Activated CD4-positive, alpha-beta T cell treated with anti-CD3 and anti-CD28 coated beads for 24 hours (primary cell): Measurements from ENCODE around the gene CEP41.

Experiments
- DNase-seq, 2 donors: peaks; one replicate each; pipeline ENCODE4 v3.0.0-alpha.2; 2020; ENCODE audit warnings: low read depth in 2 of 2

CEP41 gene, protein sequence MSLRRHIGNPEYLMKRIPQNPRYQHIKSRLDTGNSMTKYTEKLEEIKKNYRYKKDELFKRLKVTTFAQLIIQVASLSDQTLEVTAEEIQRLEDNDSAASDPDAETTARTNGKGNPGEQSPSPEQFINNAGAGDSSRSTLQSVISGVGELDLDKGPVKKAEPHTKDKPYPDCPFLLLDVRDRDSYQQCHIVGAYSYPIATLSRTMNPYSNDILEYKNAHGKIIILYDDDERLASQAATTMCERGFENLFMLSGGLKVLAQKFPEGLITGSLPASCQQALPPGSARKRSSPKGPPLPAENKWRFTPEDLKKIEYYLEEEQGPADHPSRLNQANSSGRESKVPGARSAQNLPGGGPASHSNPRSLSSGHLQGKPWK

DNA sequence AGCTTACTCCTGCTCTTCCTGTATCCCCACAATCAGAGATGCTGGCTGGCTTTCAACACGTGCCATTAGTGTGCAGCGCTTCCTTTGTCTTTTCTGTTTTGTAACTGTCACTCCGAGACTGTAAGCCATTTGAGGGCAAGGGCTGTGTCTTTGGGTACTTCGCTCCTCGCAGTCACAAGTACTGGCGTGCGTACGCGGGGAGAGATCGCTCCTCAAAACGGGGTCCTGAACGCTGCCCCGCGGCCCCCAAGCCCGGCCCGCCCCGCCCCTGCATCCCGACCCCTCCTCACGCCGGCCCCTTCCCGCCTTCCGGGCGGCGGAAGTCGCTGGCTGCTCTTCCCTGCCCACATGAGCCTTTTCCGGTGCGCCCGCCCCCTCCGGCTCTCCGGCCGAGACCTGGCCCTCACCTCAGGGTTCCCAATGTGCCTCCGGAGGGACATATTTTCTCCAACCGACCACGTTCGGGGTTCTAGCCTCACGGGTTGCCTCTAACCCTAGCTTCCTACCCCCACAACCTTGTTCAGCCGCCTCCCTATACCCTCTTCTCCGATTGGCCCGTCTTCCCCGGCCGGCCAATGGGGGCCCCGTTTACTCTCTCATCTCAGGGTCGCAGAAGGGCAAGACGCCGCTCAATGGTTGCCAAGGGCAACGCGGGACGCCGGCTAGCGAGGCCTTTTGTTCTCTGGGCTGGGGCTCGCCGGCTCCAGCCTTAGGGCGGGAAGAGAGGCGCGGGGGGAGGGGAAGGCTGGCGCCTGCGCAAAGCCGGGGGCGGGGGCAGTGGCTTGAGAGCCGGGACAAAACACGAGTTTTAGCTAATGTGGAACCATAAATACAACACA, at the start of gene CEP41:
Gene CEP41 (minus strand): TSS at position 490 of the 839 bp plus-strand sequence. CDS start 50 bp downstream, at position 440.
- DNase-seq = peak; percentile 91 to 94

DNA sequence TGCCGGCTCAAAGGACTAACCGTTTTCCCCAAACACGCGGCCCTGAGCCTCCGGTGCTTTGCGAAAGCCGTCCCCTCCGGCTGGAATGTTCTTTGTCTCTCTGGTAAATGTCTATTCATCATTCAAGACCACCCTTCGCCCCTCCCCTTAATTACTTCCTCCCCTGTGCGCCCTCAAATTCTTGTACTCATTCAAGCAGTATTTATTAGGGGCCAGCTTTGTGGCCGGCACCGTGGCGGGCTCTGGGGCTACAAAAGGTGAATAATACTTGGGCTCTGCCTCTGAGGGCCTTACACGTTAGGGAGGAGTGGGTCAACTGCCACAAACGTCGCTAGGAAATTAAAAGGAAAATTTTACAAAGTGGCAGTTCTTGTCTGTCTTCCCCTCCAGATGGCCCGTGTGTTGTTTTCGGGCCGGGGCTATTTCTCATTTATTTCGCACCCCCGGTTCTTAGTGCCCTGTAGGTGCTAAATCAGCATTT, 49.5 kb upstream of the CEP41 start:
- no peak for DNase-seq

DNA sequence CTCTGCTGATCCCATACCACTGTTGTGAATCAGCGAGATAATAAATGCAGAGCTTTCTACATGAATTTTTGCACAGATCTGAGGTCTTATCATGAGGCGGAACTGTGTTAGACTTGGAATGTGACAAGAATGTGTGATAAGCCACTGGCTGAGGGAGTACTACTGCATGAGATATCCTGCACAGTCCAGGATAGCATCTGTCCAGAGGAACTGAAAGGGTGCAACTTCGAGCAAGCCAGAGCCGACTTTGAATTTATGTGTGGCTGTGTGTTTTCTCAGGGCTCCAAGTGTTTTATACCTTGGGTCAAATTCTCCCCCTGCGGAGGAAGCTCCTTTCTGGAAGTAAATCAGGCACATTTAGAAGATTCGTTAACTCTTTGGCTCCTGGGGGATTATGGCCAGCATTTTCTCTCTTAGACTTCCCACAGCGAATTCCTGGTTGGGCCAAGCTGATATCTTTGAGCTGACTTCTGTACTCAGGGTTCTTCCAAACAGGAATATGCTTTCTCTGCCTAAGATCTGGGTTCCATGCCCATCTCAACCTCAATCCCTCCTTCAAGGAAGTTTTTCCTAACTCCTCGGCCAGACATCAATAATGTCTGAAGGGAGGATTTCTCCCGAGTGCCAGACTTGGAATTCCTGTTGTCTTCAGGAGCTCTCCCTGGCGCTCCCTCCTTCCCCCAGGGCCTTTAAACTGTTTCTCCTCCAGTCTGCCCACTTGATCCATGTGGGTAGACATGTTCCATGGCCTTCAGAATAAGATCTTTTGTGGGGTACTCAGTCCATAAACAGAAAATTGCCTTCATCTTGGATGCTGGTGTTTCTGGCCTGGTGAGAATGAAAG, 48.5 kb upstream of the CEP41 start:
- no peak for DNase-seq

DNA sequence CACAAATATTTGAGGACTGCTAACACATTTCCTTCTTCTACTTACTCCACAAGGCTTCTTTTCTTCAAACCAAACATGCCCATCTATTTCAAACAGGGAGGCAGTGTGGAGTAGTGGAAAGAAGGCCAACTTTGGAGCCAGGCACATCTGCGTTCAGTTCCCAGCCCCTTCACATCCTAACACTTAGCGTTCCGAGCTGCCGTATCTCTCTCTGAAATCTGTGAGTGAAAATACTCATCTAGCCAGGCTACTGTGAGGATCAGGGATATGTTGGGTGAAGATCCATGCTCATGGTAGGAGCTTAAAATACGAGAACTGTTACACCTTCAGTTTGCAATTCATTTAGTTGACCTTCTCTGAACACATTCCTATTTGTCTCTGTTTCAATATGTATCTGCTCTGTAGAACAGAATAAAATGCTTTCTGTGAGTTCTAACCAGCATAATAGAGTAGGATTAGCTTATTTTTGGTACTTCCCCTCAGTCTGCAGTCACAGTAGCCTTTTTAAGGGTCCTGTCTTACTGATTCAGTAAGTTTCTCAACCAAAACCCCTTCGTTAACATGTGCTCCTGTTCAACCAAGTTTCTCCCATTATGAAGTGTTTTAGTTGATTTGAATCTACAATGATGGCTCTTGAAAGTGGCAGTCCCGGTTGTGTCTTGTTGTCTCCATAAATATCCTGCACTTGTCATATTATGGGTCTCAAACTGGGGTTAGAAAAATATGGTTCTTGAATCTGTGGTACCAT, 47.8 kb upstream of the CEP41 start:
- no peak for DNase-seq

DNA sequence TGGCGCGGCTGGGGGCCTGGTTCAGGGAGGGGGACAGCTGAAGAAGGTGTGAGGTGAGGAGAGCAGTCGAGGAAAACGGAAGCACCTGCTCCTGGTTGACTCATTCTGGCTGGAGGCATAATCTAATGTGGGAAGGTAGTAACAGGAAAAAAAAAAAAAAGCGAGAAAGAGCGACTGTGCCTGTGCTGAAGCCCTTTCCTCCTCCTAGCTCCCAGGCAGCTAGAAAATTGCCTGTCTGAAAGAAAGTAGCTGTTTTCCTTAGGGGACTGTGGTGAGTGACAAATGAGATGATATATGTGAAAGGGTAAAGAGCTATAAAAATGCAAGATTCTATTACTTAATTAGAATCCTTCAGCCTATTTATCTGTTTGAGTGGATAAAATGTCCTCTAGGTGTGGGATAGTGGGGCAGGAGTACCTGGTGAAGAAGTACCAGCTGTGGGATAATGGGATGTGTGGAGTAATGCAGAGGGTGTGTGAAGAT, 46.2 kb upstream of the CEP41 start:
- DNase-seq = no peak

DNA sequence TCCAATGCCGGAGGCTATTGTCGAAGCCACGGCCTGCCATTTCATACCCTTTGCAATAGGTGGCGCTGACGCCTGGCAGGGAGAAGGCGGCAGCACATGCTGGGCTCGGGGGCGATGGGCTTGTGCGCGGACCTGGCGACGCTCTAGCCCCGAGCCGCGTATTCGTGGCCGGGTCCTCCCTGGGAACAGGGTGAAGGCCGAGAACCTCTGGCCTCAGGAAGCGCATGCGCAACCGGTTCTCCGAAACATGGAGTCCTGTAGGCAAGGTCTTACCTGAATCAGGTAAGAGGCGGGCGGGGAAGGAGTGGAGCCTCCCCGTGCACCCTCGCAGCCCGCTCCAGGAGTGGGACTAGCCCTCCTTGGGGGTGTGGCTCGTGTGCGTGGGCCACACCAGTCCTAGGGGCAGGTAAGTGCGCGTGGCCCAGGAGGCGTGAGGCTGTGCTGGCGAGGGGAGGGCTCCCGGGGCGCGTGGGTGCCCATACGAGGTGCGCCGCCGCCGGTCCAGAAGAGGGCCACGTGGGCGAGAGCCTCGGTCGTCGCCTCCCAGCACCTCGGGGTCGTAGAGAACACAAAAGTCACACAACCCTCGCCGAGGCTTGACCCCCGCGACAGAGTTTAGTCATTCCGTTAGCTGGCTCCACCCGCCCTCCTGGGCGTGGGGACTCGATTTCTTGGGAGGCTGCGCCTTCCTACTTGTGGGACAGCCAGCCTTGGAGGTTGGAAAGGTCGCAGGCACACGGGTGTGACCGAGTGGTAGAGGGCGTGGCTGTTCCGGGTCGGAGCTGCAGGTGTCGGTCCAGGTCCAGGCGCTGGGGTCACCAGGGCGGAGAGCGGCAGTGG, 45.5 kb upstream of the CEP41 start:
- peak in 1 of 2 donors; percentile 36 for DNase-seq

DNA sequence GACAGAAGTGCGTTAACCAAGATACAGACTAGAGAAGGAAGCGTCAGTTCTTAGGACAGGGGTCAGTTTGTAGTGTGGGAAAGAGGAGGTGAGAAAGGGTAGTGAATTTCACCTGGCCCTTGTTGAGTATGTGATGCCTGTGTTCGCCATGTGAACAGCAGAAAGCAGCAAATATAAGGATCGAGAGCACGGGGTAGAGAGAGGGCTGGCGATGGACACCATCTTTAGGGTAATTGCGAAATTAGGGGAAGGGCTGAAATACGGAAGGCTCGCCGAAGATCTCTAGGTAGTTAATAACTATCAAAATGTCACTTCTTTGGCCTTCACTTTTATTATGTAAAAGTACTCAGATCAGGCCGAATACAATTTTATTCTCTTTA, 44.9 kb upstream of the CEP41 start:
- DNase-seq = no peak

DNA sequence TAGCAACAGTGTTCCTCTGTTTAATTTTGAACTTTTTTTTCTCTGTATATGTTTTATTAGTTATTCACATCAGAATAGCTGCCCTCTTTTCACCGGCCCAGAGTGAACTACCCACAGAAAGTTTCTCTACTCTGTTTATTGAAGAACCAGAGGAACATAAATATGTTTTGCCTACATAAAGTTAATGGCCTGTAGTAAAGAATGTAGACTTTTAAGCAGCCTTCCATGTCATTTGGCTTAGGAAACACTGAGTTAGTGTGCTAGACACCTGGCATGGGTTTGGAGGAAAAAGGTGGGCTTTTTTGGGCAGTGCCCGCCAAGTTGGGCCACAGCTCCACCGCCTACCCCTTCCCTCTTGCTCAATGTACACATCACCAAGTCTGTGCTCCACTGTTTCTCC, 42.2 kb upstream of the CEP41 start:
- DNase-seq = no peak

DNA sequence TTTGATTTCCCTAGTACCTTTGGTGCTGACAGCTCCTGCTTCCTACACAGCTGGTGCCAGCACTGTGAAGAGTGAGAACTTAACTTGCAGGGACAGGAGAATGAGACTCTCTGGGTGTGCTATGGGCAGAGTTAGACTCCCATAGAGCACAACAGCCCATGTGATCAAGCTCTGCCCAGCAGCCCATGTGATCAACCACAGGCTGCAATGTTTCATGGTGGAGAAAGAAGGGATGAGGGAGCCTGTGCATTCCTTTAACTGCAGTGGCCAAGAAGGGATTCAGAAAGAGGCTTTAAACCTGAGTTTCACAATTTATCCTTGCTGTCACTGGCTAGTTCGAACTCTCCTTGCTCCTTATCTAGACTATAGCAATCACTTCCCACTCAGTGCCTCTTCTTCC, 41.1 kb upstream of the CEP41 start:
- DNase-seq = no peak

DNA sequence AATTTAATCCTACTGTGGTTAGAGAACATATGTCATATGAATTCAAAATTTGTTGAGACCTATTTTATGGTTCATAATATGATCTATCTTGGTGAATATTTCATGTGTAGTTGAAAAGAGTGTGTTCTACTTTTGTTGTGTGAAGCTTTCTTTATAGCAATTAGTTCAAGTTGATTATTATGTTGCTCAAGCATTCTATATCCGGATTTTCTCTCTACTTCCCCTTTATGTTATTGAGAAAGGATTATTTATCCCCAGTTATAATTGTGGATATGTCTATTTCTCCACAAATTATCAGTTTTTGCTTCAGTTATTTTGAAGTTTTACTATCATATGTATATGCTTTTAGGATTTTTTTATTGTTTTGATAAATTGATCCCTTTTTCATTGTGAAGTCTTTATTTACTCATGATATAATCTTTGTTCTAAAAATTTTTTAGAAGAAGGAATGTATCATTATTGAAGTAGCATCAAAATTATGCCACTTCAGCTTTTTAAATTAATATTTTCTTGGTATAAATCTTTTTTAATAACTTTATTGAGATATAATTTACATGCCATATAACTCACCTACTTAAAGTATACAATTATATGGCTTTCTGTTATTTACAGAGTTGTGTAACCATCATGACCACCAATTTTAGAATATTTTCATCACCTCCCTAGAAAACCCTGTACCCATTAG, 39.0 kb upstream of the CEP41 start:
- no peak for DNase-seq

DNA sequence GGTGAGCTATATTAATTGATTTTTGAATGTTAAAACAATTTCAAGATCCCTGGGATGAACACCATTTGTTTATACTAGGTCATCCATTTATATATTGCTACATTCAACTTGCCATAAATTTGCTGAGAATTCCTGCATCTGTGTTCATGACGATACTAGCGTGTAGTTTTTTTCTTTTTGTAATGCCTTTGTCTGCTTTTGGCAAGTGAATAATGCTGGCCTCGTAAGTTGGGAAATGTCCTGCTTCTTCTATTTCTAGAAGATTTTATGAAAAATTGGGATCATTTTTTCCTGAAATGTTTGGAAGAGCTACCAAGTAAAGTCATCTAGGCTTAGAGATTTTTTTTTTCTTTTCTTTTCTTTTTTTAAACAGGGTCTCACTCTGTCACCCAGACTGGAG, 38.2 kb upstream of the CEP41 start:
- DNase-seq = no peak

DNA sequence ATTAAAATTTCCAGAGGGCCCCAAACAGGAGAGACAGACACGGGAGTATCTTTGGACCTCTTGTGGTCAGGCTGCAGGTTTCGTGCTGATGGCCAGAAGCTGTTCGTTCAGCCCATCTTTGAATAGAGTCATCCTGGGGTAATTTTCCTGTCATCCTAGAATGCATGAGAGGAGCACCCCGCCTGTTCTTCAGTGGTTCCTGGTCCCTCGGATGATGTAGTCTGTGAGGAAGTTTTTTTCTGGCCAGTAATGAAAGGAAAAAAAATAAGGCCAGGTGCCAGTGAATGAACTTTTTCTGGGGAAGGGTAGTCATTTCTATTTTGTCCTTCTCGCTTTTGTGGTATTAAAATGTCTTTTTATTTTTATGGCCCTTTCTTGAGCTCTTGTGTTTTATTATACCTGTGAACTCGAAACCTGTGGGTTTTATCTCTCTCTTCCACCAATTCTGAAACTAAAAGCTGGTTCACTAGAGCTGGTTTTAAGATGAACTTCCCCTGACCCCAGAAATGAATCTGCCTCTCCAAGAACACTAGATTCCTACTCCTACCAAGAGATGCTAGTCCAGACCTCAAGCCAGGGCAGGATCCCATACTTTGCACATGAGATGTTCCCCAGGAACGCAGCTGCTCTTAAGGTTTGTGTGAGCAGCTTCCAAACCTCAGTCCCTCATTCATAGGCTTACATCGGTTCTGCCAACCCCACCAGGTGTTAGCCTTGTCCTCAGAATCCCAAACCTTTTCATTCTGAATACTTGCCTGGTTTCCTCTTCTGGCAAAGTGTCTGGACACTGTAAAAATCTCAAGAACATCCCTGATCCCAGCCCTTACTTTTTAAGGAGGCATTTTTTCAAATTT, 35.7 kb upstream of the CEP41 start:
- DNase-seq = no peak

DNA sequence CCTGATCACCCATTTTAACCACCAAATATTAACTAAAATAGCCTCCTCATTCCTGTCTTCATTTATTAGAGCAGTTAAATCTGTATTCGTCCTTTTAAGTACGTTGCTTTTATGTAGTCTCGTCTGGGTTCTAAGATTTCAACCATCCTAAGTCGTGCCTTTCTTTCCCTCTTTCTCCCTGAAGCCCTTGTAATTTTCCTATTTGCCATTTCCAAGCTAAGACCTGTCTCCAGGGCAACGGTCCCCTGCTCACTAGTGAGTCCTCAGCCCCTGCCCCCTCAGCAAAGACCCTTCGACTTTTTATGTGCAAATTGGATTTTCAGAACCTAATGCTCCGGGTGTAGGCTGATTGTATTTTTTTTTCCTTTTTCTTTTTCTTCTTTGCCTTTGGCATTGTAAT, 35.0 kb upstream of the CEP41 start:
- DNase-seq = no peak

DNA sequence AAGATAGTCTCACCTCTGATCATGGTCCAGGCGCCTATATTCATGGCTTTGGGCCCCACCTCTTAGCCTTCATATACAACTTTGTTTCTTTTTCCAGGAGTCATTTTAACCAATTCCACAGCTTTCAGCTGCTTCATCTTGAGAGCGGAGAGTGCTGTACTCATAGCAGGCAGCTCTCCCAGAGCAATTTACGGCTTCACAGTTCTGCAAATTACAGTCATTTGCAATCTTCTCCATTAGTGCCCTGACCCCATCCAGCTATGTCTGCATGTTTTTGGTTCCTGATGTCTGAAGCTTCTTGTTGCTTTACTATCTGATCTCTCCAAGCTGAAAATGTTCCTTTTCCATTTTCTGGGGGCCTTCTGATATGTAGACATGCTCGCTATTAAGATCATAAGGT, 33.1 kb upstream of the CEP41 start:
- DNase-seq = no peak

DNA sequence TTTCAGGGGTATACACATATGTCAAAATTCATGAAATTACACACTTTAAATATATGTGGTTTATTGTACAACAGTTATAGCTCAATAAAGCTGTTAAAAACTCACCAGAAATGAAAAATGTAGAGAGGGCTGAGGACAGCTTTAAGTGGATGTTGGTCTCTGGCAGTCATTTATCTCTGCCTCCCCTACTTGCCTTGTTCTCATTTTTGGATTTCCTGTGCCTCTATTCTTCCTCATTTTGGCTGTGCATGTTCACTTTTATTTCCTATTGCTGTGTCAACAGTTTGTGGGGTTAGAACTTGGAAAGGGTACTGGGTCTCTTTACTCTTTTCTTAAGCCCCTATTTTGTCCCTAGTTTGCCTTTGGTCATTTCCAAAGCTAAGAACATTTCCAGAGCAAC, 32.5 kb upstream of the CEP41 start:
- DNase-seq = no peak

DNA sequence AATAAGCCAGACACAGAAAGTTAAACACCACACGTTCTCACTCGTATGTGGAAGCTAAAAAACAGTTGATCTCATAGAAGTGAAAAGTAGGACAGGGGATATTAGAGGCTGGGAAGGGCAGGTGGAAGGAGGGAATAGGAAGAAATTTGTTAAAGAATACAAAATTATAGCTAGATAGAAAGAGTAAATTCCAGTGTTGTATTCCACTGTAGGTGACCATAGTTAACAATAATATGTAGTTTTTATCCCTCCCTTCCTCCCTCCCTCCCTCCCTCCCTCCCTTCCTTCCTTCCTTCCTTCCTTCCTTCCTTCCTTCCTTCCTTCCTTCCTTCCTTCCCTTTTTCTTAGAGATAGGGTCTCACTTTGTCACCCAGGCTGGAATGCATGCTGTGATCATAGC, 31.2 kb upstream of the CEP41 start:
- DNase-seq = no peak

DNA sequence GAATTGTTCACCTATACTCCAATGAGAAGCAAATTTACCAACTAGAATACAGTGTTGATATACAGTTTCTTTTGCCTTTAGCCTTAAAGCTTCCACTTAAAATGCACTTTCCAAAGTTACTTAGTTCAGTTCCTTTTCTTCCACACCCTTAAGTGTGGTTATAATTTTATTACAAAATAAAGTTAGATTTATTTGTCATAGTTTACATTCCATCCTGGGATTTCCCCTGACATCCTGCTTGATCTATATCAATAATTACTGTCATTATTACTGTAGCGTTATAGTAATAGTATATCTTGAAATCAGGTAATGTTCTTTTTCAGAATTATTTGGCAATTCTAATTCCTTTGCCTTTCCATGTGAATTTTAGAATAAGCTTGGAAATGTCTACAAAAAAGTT, 27.8 kb upstream of the CEP41 start:
- DNase-seq = no peak

DNA sequence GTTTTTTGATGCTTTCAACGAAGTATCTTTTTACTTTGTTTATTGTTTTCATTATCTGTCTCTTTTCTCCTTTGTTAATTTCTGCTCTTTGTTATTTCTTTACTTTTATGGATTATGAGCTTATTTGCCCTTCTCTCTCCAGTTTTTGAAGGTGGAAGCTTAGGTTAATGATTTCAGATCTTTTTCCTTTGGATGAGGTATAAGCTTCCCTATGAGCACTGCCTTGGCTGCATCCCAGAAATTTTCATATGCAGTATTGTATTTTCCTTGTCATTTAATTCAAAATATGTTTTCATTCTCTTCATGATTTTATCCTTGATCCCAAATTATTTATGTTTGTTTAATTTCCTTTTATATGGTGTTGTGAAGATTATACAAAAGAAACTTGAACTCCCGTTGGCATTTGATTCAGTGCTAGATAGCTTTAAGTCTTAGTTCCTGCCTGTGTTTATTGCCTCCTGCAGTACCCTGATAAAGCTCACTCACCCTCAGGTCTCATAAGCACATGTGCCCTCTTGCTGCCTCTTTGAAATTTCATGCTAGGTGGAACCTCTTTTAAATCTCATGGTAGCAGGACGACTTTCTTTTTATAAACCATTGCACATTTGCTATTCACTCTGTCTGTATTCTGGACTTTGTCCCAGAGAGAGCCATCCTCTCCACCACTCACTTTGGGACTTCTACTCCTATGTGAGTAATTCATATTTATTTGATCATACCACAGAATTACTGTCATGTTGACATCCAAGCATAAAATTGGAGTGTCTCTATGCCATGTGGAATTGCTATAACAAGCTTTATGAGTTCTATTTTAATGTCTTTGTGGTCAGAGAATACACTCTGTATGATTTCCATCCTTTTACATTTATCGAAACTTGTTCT, 23.0 kb upstream of the CEP41 start:
- no peak for DNase-seq
